Hair follicular keratinocyte (primary cell): ENCODE measurements around the gene VPS33B. TPM values are rescaled to one million over a fixed set of nuclear protein-coding genes. Genes with fewer than 3 reads are reported as not detected.

Source experiments
- total RNA-seq: library from RNA; depleted of rRNA; stranded (reverse); fragments of >200 nt; gene quantifications from 2 replicates; pipeline ENCODE4 v1.2.3, GENCODE V29; 2015

VPS33B gene
- total RNA-seq, result 14.8 and 22.0 TPM in 2 replicates

GRCh38 chr15:91022075-91022831 lies at the start of gene VPS33B:
TSS of gene VPS33B (minus strand) at chr15:91022594. CDS start at chr15:91022249, 345 bp downstream.

GRCh38 chr15:90994417-90995311 lies 27.7 kb downstream of the VPS33B start, which contains the start of gene PRC1:
TSS of gene PRC1 (minus strand) at chr15:90994535. CDS start at chr15:90994417, 118 bp downstream.

GRCh38 chr15:90954712-90955623 lies 67.4 kb downstream of the VPS33B start, which contains the start of gene RCCD1:
TSS of gene RCCD1 (plus strand) at chr15:90954884. CDS start at chr15:90956735, 1,851 bp downstream.

Other genes with a start within 250 kb of the VPS33B start
- gene FURIN, start 154.0 kb downstream of the VPS33B start, total RNA-seq, result 56.6 and 87.8 TPM in 2 replicates
- gene FES, start 138.1 kb downstream of the VPS33B start, total RNA-seq, result 1.9 and 2.1 TPM in 2 replicates
- 3.9 and 6.6 TPM in 2 replicates for gene MAN2A2, start 119.3 kb downstream of the VPS33B start, total RNA-seq
- gene HDDC3, start 90.0 kb downstream of the VPS33B start, total RNA-seq, result 18.7 and 18.8 TPM in 2 replicates
- gene UNC45A, start 87.3 kb downstream of the VPS33B start, total RNA-seq, result 50.8 and 57.8 TPM in 2 replicates
- 16.7 and 24.1 TPM in 2 replicates for gene RCCD1, start 67.7 kb downstream of the VPS33B start, total RNA-seq
- gene PRC1, start 28.1 kb downstream of the VPS33B start, total RNA-seq, result 38.0 and 169 TPM in 2 replicates
- gene SV2B, start 77.7 kb upstream of the VPS33B start, total RNA-seq, result under 0.01 and 0.08 TPM in 2 replicates